Keratinocyte (primary cell): Measurements from ENCODE around the gene FGB.

Source experiments
- CTCF ChIP-seq, 3 experiments: IDR thresholded peaks in 1 of 3; conservative IDR thresholded peaks in 1 of 3; optimal IDR thresholded peaks in 1 of 3; 2 replicates in 2 of 3; 3 replicates in 1 of 3; pipeline versions ENCODE3 to v1.5.1; 2011; ENCODE audit warnings: low read length in 3 of 3, mild to moderate bottlenecking in 3 of 3, moderate library complexity in 2 of 3, control low read depth in 1 of 3, inconsistent platforms in 1 of 3; ENCODE audit not compliant: insufficient read depth in 2 of 3; ENCODE audit errors: extremely low read depth in 1 of 3
- EZH2 ChIP-seq: IDR thresholded peaks from one replicate; pipeline ENCODE4 v1.6.1; 2012; ENCODE audit warnings: inconsistent platforms, mild to moderate bottlenecking, low read length, moderate library complexity

GRCh38 chr4:154565704-154566103 lies 2.9 kb downstream of the FGB start:
- TF ChIP-seq CTCF (optimal IDR thresholded peaks at IDR 0.05 in 1 of 3, IDR thresholded peaks at IDR 0.05 in 1 of 3, conservative IDR thresholded peaks at IDR 0.05 in 1 of 3; ENCODE audit: extremely low read depth in 1 of 3, insufficient read depth in 2 of 3, low read length in 3 of 3) (no peak), EZH2 (no peak)
